ENCODE measurements around the gene GALNT16.

- TF ChIP-seq CTCF (IDR thresholded peaks at IDR 0.05): no peak
- TF ChIP-seq EP300 (IDR thresholded peaks at IDR 0.05; ENCODE audit: low read depth): no peak
These were observed 74.6 kb downstream of the GALNT16 start for GRCh38 chr14:69334576-69334975.

Measured in transverse colon (tissue), 3 donors.